SK-N-DZ (cell line): ENCODE measurements around the gene PRRX1.

ENCODE experiments used
- DNase-seq: peaks from one replicate; pipeline ENCODE4 v3.0.0-alpha.2; 2015; ENCODE audit warnings: low spot score

The PRRX1 gene

DNA sequence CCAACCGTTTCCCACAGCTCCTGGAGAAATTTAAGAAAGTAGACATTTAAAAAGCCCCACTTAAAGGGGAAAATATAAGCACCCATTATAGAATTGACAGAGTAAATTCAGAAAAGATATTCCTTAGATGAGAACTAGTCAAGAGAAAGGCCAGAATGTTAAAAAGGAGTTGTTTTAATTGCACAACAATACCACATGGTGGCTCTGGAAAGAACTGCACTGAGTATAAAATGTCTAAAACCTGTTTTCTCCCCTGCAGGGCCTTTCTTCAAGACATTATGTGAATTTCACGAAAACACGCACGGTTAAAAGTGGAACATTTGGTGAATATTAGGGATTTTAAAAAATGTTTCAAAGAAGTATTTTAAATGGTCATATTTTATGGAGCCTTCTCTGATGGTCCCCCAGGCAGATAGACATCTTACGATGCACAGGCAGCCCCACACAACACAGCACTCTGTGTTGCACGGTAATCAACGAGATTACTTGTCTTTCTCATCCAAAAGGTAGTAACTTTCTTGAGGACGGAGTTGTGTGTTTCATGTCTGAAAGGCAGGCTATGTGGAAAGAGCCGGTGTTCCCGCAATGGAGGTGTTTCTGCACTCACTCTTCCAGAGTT is 101.9 kb downstream of the PRRX1 start:
- DNase-seq = no peak

DNA sequence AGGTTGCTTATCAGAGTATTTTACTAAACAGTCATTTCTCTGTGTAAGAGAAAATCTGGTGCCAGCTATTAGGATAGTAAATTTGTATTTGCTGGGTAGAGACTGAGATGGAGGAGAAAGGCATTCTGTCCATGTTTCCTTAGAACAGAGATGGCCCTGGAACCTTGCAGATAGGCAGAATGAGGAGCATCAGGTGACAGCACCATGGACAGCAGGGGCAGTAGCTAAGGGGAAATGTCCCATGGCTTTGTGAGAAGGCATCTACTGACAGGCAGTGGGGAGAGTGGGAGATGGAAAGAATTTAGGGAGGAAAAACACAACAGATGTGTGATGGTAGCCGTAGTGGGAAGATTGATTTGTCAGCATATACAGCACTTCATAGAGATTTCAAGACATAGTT is 105.0 kb downstream of the PRRX1 start:
- no peak for DNase-seq

DNA sequence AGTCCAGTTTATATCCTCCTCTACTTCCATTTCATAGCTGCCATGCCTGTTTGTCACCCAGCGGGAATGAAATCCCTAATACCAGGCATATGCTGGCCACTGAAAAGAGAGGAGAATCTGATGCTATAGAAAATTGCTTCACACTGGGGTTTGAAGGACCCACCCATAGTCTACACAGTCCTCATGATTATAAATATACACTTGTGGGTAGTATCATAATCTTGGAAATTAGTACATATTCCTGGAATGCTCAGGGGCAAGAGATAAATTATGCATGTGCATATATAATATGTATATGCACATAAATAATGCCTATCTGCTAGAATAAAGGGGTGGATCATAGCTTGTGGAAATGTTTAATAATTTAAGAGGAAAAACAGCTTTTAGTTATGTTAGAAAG is 105.8 kb downstream of the PRRX1 start:
- DNase-seq = no peak

DNA sequence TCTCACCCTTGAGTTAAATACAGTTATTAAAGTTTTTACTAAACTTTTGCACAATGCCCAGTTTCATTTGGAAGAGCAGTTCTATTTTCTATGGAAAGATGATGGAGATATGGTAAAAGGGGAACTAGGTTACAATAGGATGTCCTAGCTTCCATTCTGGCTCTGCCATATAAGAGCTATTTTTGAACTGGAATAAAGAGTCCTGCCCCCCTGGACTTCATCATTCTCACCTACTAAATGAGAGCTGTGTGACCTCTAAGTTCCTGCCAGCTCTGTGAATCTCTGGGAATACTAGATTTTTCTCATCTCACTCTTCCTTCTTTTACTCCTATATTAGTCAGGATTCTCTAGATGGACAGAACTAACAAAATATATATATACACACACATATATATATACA is 106.3 kb downstream of the PRRX1 start:
- no peak for DNase-seq

DNA sequence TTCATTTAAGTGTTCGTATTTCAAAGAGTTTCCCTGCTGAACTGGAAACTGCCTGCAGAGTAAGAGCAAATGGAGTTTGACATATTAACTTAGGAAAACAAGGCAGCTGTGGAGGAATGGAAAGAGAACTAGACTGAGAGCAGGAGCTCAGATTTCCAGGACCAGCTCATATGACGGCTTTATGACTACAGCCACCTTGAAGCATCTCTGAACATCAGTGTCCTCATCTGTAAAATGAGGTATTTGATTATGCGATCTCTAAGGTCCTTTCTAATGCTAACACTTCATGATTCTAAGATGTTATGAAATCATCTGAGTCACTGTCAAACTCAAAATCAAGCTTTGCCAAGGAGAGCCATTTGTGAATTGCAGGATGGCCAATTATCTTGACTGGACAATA is 112.3 kb downstream of the PRRX1 start:
- DNase-seq = no peak

DNA sequence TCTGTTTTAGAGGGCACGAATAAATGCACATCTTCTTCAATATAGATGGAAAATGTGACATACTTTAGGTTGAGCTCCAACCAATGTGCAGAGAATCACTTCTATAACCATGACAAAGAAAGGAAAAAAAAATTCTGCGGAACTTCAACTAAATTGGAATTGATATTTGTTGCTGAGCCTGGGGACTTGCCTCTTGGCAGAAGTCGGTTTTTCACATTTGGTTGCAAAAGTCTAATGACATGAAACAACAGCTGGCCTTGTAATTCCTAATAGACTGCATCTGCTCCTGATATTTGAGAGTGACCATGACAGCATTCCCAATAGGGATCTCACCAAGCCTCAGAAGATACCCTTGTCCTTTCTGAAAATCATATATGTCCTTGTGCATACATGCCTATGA is 112.8 kb downstream of the PRRX1 start:
- no peak for DNase-seq
